ENCODE results near the gene SDE2.

GRCh38 chr1:225979421-225979820 is 19.7 kb downstream of the SDE2 start:
- TF ChIP-seq RAD21 (IDR thresholded peaks at IDR 0.05; ENCODE audit: insufficient read depth, low read depth, low read length) (no peak), RAD51 (IDR thresholded peaks at IDR 0.05) (no peak), JUNB (IDR thresholded peaks at IDR 0.05) (no peak), GABPA (IDR thresholded peaks at IDR 0.05; ENCODE audit: low read depth) (no peak)
- TF ChIP-seq, protein P1, sequence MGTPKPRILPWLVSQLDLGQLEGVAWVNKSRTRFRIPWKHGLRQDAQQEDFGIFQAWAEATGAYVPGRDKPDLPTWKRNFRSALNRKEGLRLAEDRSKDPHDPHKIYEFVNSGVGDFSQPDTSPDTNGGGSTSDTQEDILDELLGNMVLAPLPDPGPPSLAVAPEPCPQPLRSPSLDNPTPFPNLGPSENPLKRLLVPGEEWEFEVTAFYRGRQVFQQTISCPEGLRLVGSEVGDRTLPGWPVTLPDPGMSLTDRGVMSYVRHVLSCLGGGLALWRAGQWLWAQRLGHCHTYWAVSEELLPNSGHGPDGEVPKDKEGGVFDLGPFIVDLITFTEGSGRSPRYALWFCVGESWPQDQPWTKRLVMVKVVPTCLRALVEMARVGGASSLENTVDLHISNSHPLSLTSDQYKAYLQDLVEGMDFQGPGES (IDR thresholded peaks at IDR 0.05), result no peak
- TF ChIP-seq, protein P2, sequence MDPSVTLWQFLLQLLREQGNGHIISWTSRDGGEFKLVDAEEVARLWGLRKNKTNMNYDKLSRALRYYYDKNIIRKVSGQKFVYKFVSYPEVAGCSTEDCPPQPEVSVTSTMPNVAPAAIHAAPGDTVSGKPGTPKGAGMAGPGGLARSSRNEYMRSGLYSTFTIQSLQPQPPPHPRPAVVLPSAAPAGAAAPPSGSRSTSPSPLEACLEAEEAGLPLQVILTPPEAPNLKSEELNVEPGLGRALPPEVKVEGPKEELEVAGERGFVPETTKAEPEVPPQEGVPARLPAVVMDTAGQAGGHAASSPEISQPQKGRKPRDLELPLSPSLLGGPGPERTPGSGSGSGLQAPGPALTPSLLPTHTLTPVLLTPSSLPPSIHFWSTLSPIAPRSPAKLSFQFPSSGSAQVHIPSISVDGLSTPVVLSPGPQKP (IDR thresholded peaks at IDR 0.05; ENCODE audit: low read depth, low read length), result no peak
